Lower leg skin (tissue), 3 donors: ENCODE measurements around the gene NFATC2.

Source experiments
- CTCF ChIP-seq, 3 donors: fragments of 450-650 bp; IDR thresholded peaks; one replicate each; pipeline ENCODE4 v1.5.1; 2016; ENCODE audit warnings: antibody characterized with exemption in 3 of 3, mild to moderate bottlenecking in 3 of 3, moderate library complexity in 2 of 3
- POLR2A ChIP-seq, 2 donors: fragments of 450-650 bp; IDR thresholded peaks; one replicate each; pipeline ENCODE4 v1.6.1; 2016 to 2017; ENCODE audit warnings: antibody characterized with exemption in 2 of 2, mild to moderate bottlenecking in 1 of 2, moderate library complexity in 1 of 2

GRCh38 chr20:51508780-51509179 is 33.7 kb downstream of the NFATC2 start:
- TF ChIP-seq CTCF (IDR thresholded peaks at IDR 0.05) (no peak), POLR2A (IDR thresholded peaks at IDR 0.05) (no peak)
